ENCODE data around the gene UBE2E1.

UBE2E1 gene

GRCh38 chr3:23760871-23761373 lies 44.8 kb upstream of the UBE2E1 start:
- TF ChIP-seq EGR1 (IDR thresholded peaks at IDR 0.05) (no peak), YY1 (IDR thresholded peaks at IDR 0.05; ENCODE audit: low read depth) (no peak), CREB1 (IDR thresholded peaks at IDR 0.05; ENCODE audit: low read depth) (no peak), REST (IDR thresholded peaks at IDR 0.05; ENCODE audit: low read depth) (no peak), EP300 (IDR thresholded peaks at IDR 0.05; ENCODE audit: borderline replicate concordance) (no peak), TAF1 (IDR thresholded peaks at IDR 0.05; ENCODE audit: low read depth) (no peak), CEBPB (IDR thresholded peaks at IDR 0.05) (no peak), FOXM1 (IDR thresholded peaks at IDR 0.05; ENCODE audit: borderline replicate concordance, low read depth) (no peak), TCF12 (IDR thresholded peaks at IDR 0.05; ENCODE audit: low read depth) (no peak), MAX (IDR thresholded peaks at IDR 0.05) (no peak)

GRCh38 chr3:23761440-23761896 lies 44.3 kb upstream of the UBE2E1 start:
- 0 out of 2 replicates have a peak, but pooled peaks have one; percentile 38 for TF ChIP-seq YY1 (IDR thresholded peaks at IDR 0.05; ENCODE audit: low read depth)
- TF ChIP-seq RAD21 (IDR thresholded peaks at IDR 0.05; ENCODE audit: low read depth): peak; percentile 69
- no peak for TF ChIP-seq FOXM1 (IDR thresholded peaks at IDR 0.05; ENCODE audit: borderline replicate concordance, low read depth)
- TF ChIP-seq TAF1 (IDR thresholded peaks at IDR 0.05; ENCODE audit: low read depth): no peak
- no peak for TF ChIP-seq MAX (IDR thresholded peaks at IDR 0.05)
- TF ChIP-seq NFIC (IDR thresholded peaks at IDR 0.05): no peak

- no peak for TF ChIP-seq MAX (IDR thresholded peaks at IDR 0.05)
- no peak for TF ChIP-seq EGR1 (IDR thresholded peaks at IDR 0.05)
- TF ChIP-seq ZBTB7A (IDR thresholded peaks at IDR 0.05; ENCODE audit: low read depth): no peak
- no peak for TF ChIP-seq EP300 (IDR thresholded peaks at IDR 0.05; ENCODE audit: borderline replicate concordance)
- no peak for TF ChIP-seq CEBPB (IDR thresholded peaks at IDR 0.05)
- no peak for TF ChIP-seq USF1 (IDR thresholded peaks at IDR 0.05)
- no peak for TF ChIP-seq FOXM1 (IDR thresholded peaks at IDR 0.05; ENCODE audit: borderline replicate concordance, low read depth)
- TF ChIP-seq CREB1 (IDR thresholded peaks at IDR 0.05; ENCODE audit: low read depth): no peak
- no peak for TF ChIP-seq YY1 (IDR thresholded peaks at IDR 0.05; ENCODE audit: low read depth)
- no peak for TF ChIP-seq TEAD4 (IDR thresholded peaks at IDR 0.05)
- TF ChIP-seq TCF12 (IDR thresholded peaks at IDR 0.05; ENCODE audit: low read depth): no peak
These were observed 43.5 kb upstream of the UBE2E1 start for GRCh38 chr3:23762214-23762613.

GRCh38 chr3:23762759-23763477 lies 42.8 kb upstream of the UBE2E1 start:
- TF ChIP-seq CEBPB (IDR thresholded peaks at IDR 0.05) (no peak), FOXM1 (IDR thresholded peaks at IDR 0.05; ENCODE audit: borderline replicate concordance, low read depth) (no peak), USF1 (IDR thresholded peaks at IDR 0.05) (no peak), EP300 (IDR thresholded peaks at IDR 0.05; ENCODE audit: borderline replicate concordance) (no peak), CREB1 (IDR thresholded peaks at IDR 0.05; ENCODE audit: low read depth) (no peak), MAX (IDR thresholded peaks at IDR 0.05) (no peak), ZBTB7A (IDR thresholded peaks at IDR 0.05; ENCODE audit: low read depth) (no peak), TEAD4 (IDR thresholded peaks at IDR 0.05) (no peak), YY1 (IDR thresholded peaks at IDR 0.05; ENCODE audit: low read depth) (no peak), TCF12 (IDR thresholded peaks at IDR 0.05; ENCODE audit: low read depth) (no peak), RAD21 (IDR thresholded peaks at IDR 0.05; ENCODE audit: low read depth) (no peak), EGR1 (IDR thresholded peaks at IDR 0.05) (no peak), TAF1 (IDR thresholded peaks at IDR 0.05; ENCODE audit: low read depth) (no peak)

- TF ChIP-seq REST (IDR thresholded peaks at IDR 0.05; ENCODE audit: low read depth): no peak
- no peak for TF ChIP-seq RAD21 (IDR thresholded peaks at IDR 0.05; ENCODE audit: low read depth)
- no peak for TF ChIP-seq FOXM1 (IDR thresholded peaks at IDR 0.05; ENCODE audit: borderline replicate concordance, low read depth)
- TF ChIP-seq USF1 (IDR thresholded peaks at IDR 0.05): no peak
- no peak for TF ChIP-seq YY1 (IDR thresholded peaks at IDR 0.05; ENCODE audit: low read depth)
- no peak for TF ChIP-seq TCF12 (IDR thresholded peaks at IDR 0.05; ENCODE audit: low read depth)
- no peak for TF ChIP-seq CREB1 (IDR thresholded peaks at IDR 0.05; ENCODE audit: low read depth)
- TF ChIP-seq MAX (IDR thresholded peaks at IDR 0.05): no peak
- no peak for TF ChIP-seq EGR1 (IDR thresholded peaks at IDR 0.05)
- TF ChIP-seq TAF1 (IDR thresholded peaks at IDR 0.05; ENCODE audit: low read depth): no peak
- TF ChIP-seq NFIC (IDR thresholded peaks at IDR 0.05): no peak
- no peak for TF ChIP-seq CEBPB (IDR thresholded peaks at IDR 0.05)
- TF ChIP-seq TEAD4 (IDR thresholded peaks at IDR 0.05): no peak
- no peak for TF ChIP-seq ZBTB7A (IDR thresholded peaks at IDR 0.05; ENCODE audit: low read depth)
- no peak for TF ChIP-seq EP300 (IDR thresholded peaks at IDR 0.05; ENCODE audit: borderline replicate concordance)
These were observed 41.3 kb upstream of the UBE2E1 start for GRCh38 chr3:23764407-23764806.

All from Ishikawa (cell line).